MCF 10A (cell line): ENCODE results near the gene S100A7A. TPM values are rescaled to one million over a fixed set of nuclear protein-coding genes. Genes with fewer than 3 reads are reported as not detected.

Source experiments
- BruUV-seq: library from RNA; stranded (reverse); fragments of 400-500 nt; replicated peaks from 2 replicates; lab custom pipeline; 2021; lab: Mats Ljungman, UMichigan
- CTCF ChIA-PET: fragments of 300-600 bp; sonication (Branson Sonifier 250); formaldehyde crosslinking; extraction: SDS; loops from one replicate; lab custom pipeline; 2021; ENCODE audit warnings: antibody characterized with exemption, inconsistent platforms; lab: Yijun Ruan, JAX
- POLR2A ChIA-PET: fragments of 300-600, 350-650 bp; sonication (Branson Sonifier 250); formaldehyde crosslinking; extraction: SDS; loops from one replicate; lab custom pipeline; 2020; ENCODE audit warnings: antibody characterized with exemption, inconsistent platforms; lab: Yijun Ruan, JAX
- DNase-seq: peaks from one replicate; pipeline ENCODE4 v3.0.0-alpha.2; 2018; ENCODE audit not compliant: unreplicated experiment
- H3K27ac Mint-ChIP-seq: one replicate; pipeline ENCODE4 v1.8.0; 2022; ENCODE audit warnings: mild to moderate bottlenecking, low read depth, mixed read lengths; ENCODE audit not compliant: unreplicated experiment
- H3K27me3 Mint-ChIP-seq: one replicate; pipeline ENCODE4 v1.8.0; 2022; ENCODE audit warnings: mixed read lengths; ENCODE audit not compliant: insufficient read depth, unreplicated experiment
- H3K36me3 Mint-ChIP-seq: one replicate; pipeline ENCODE4 v1.8.0; 2022; ENCODE audit warnings: mild to moderate bottlenecking, moderate library complexity, mixed read lengths; ENCODE audit not compliant: insufficient read depth, unreplicated experiment
- H3K4me1 Mint-ChIP-seq: one replicate; pipeline ENCODE4 v1.8.0; 2022; ENCODE audit warnings: mixed read lengths; ENCODE audit not compliant: insufficient read depth, unreplicated experiment
- H3K4me3 Mint-ChIP-seq: one replicate; pipeline ENCODE4 v1.8.0; 2022; ENCODE audit warnings: mild to moderate bottlenecking, moderate library complexity, mixed read lengths; ENCODE audit not compliant: unreplicated experiment
- H3K9me3 Mint-ChIP-seq: one replicate; pipeline ENCODE4 v1.8.0; 2022; ENCODE audit warnings: mixed read lengths; ENCODE audit not compliant: unreplicated experiment
- CTCF ChIP-seq: fragments of 200-600 bp; IDR thresholded peaks from one replicate; pipeline ENCODE4 v1.8.0; 2022; ENCODE audit warnings: antibody characterized with exemption, mild to moderate bottlenecking; ENCODE audit not compliant: unreplicated experiment
- intact Hi-C: fragments of 100-400 bp; cut with micrococcal nuclease; formaldehyde crosslinking; loops from 2 replicates; pipeline ENCODE4 v1.14.1; 2022
- total RNA-seq: library from RNA; stranded (reverse); gene quantifications from 2 replicates; pipeline ENCODE4 v1.2.3, GENCODE V29; 2022

S100A7A gene
- total RNA-seq, 1 experiment from 2014 or later: not detected

GRCh38 chr1:153465811-153466636, 49.7 kb downstream of the S100A7A start:
- TF ChIP-seq CTCF: peak; percentile 93
- CTCF ChIA-PET: interaction anchor here (0.5 to 4.5 kb wide), 20 partner anchors 10 to 957 kb away, joined by 3 to 37 read pairs (median 4); partner anchors contain the start of gene S100A9
- Mint-ChIP-seq H3K27me3 (peaks cover 32% of the 10 kb centered on the region), H3K9me3 (peaks cover 5% of the 10 kb centered on the region), H3K4me3 (no peak overlapping the region), H3K4me1 (no peaks in the 10 kb centered on the region), H3K36me3 (no peaks in the 10 kb centered on the region), H3K27ac (no peak overlapping the region)
- POLR2A ChIA-PET: interaction anchor here (0.6 to 1.3 kb wide), 3 partner anchors 10 to 1272 kb away, joined by 3 read pairs; no protein-coding TSS in a partner anchor
- no TSS peak for BruUV-seq
- DNase-seq: peak; percentile 72
- intact Hi-C loops: loop anchor here (1.0 kb wide), 1 partner anchor 24 kb away; no protein-coding TSS in a partner anchor

GRCh38 chr1:153466908-153467307, 50.6 kb downstream of the S100A7A start:
- Mint-ChIP-seq H3K36me3 (no peaks in the 10 kb centered on the region), H3K4me3 (no peak overlapping the region), H3K4me1 (no peaks in the 10 kb centered on the region), H3K9me3 (peaks cover 5% of the 10 kb centered on the region), H3K27ac (no peak overlapping the region), H3K27me3 (peaks cover 29% of the 10 kb centered on the region)
- intact Hi-C loops: loop anchor here (1.0 kb wide), 1 partner anchor 23 kb away; no protein-coding TSS in a partner anchor
- no peak for DNase-seq
- ChIA-PET CTCF (interaction anchor here (0.6 to 4.5 kb wide), 13 partner anchors 10 to 957 kb away, joined by 3 to 37 read pairs (median 7); partner anchors contain the start of gene S100A9), POLR2A (interaction anchor here (1.3 kb wide), 1 partner anchor 9 kb away, joined by 3 read pairs; no protein-coding TSS in a partner anchor)
- no peak for TF ChIP-seq CTCF
- BruUV-seq: no TSS peak

DNA sequence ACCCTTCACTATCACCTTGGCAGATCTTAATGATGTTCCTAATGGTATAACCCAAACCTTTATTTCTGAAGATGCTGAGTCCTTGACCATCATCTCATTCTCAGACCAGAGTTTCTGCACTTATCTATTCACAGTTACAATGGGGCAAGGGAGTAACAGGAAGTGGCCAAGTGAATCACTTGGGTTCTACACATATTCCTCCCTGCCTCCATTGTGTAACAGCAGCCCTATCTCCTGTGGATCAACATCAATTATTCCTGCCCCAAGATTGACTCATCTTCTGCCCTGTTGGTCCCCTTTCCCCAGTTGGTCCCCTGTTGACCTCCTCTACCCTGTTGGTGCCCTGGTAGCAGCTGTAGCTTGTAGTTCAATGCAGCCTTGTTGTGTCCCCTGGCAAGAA, 54.4 kb downstream of the S100A7A start:
- no peak for DNase-seq
- CTCF ChIA-PET: interaction anchor here (0.5 to 1.9 kb wide), 4 partner anchors 14 to 1011 kb away, joined by 3 to 6 read pairs (median 4); no protein-coding TSS in a partner anchor
- Mint-ChIP-seq H3K9me3 (peaks cover 17% of the 10 kb centered on the region), H3K36me3 (no peaks in the 10 kb centered on the region), H3K27ac (no peak overlapping the region), H3K4me1 (peaks cover 8% of the 10 kb centered on the region), H3K4me3 (no peak overlapping the region), H3K27me3 (no peaks in the 10 kb centered on the region)
- no TSS peak for BruUV-seq
- TF ChIP-seq CTCF: no peak
- intact Hi-C loops: no loop called here
- POLR2A ChIA-PET: interaction anchor here (0.7 kb wide), 1 partner anchor 75 kb away, joined by 3 read pairs; no protein-coding TSS in a partner anchor

Other genes starting within 250 kb of the S100A7A start
- gene LELP1, start 213.1 kb upstream of the S100A7A start, total RNA-seq: not detected in 2 replicates
- gene PRR9, start 198.9 kb upstream of the S100A7A start, total RNA-seq: not detected in 2 replicates
- not detected in 2 replicates for gene LORICRIN, start 156.8 kb upstream of the S100A7A start, total RNA-seq
- gene PGLYRP3, start 103.6 kb upstream of the S100A7A start, total RNA-seq: not detected in 2 replicates
- gene PGLYRP4, start 67.7 kb upstream of the S100A7A start, total RNA-seq: not detected in 2 replicates
- 86.4 and 126 TPM in 2 replicates for gene S100A9, start 58.7 kb upstream of the S100A7A start, total RNA-seq
- not detected in 2 replicates for gene S100A12, start 40.9 kb upstream of the S100A7A start, total RNA-seq
- 46.9 and 80.4 TPM in 2 replicates for gene S100A8, start 25.4 kb upstream of the S100A7A start, total RNA-seq
- gene S100A7, start 44.1 kb downstream of the S100A7A start, total RNA-seq: not detected in 2 replicates
- 2,571 and 2,904 TPM in 2 replicates for gene S100A6, start 119.5 kb downstream of the S100A7A start, total RNA-seq
- gene S100A5, start 124.4 kb downstream of the S100A7A start, total RNA-seq: not detected in 2 replicates
- 27.2 and 60.7 TPM in 2 replicates for gene S100A4, start 129.3 kb downstream of the S100A7A start, total RNA-seq
- gene S100A3, start 132.7 kb downstream of the S100A7A start, total RNA-seq: 85.7 and 90.0 TPM in 2 replicates
- 5,064 and 5,163 TPM in 2 replicates for gene S100A2, start 149.3 kb downstream of the S100A7A start, total RNA-seq
- 1,014 and 1,213 TPM in 2 replicates for gene S100A16, start 196.6 kb downstream of the S100A7A start, total RNA-seq
- 264 and 332 TPM in 2 replicates for gene S100A14, start 199.8 kb downstream of the S100A7A start, total RNA-seq
- gene S100A13, start 211.0 kb downstream of the S100A7A start, total RNA-seq: 210 and 236 TPM in 2 replicates
- gene S100A1, start 211.9 kb downstream of the S100A7A start, total RNA-seq: 0.74 TPM in 1 of 2 replicates, not detected in the other
- 147 and 156 TPM in 2 replicates for gene CHTOP, start 217.5 kb downstream of the S100A7A start, total RNA-seq
- 55.9 and 63.7 TPM in 2 replicates for gene SNAPIN, start 242.2 kb downstream of the S100A7A start, total RNA-seq